ENCODE measurements around the gene ERVV-1.
"Not testable (repeated sequence)": the region's sequence is repeated elsewhere in the genome, so short reads cannot be mapped to it uniquely, and the experiment has no call there.

Gene ERVV-1

DNA sequence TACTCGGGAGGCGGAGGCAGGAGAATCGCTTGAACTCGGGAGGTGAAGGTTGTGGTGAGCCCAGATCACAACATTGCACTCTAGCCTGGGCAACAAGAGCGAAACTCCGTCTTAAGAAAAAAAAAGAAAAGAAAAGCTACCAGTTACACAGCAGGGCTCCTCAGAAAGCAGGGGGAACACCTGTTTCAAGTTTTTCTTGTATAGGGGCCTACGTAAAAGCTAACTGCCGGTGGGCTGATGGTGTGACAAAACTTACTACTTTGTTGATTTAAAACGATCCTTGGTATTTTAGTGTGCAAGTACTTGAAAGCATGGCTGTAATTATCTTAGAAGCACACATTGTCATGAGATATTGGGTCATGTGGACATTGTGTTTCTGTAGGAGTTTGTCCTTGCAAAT is 15.7 kb upstream of the ERVV-1 start:
- FAIRE-seq (no peak), DNase-seq (ENCODE audit: insufficient read length) (no peak)
- no peak for TF ChIP-seq TAF1 (IDR thresholded peaks at IDR 0.05; ENCODE audit: borderline replicate concordance, low read depth, low read length)
- no peak for TF ChIP-seq POLR2AphosphoS5 (IDR thresholded peaks at IDR 0.05; ENCODE audit: low read depth, low read length)
- TF ChIP-seq POLR2A (IDR thresholded peaks at IDR 0.05; ENCODE audit: low read depth, low read length) = no peak

DNA sequence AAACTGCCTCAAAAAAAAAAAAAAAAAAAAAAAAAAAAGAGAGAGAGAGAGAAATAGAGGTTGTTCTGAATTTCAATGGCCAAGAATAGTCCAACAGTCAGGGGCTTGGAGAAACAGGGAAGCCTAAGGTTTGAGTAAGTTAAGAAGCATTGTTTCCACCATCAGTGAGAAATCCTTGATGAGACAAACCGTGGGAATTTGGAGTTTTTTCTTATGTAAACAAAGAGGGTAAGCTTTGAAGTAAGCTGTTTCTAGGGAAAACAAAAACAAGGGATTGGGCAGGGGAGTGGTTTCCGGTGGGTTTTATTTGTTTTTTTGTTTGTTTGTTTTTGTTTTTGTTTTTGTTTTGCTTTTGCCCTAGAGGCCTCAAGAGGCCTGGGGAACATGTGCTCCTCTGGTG is 11.2 kb upstream of the ERVV-1 start:
- TF ChIP-seq TAF1 (IDR thresholded peaks at IDR 0.05; ENCODE audit: borderline replicate concordance, low read depth, low read length) = no peak
- no peak for TF ChIP-seq POLR2A (IDR thresholded peaks at IDR 0.05; ENCODE audit: low read depth, low read length)
- TF ChIP-seq POLR2AphosphoS5 (IDR thresholded peaks at IDR 0.05; ENCODE audit: low read depth, low read length) = no peak
- DNase-seq (ENCODE audit: insufficient read length) = no peak
- no peak for FAIRE-seq

DNA sequence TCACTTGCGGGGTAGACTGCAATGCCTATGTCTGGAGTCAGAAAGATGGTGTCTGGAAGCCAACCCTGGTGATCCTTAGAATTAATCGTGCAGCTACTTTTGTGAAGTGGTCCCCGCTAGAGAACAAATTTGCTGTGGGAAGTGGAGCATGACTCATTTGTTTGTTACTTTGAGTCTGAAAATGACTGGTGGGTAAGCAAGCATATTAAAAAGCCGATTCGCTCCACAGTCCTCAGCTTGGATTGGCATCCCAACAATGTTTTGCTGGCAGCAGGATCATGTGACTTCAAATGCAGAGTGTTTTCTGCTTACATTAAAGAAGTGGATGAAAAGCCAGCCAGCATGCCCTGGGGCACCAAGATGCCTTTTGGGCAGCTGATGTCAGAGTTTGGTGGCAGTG is 9.5 kb upstream of the ERVV-1 start:
- TF ChIP-seq TAF1 (IDR thresholded peaks at IDR 0.05; ENCODE audit: borderline replicate concordance, low read depth, low read length) (no peak), POLR2A (IDR thresholded peaks at IDR 0.05; ENCODE audit: low read depth, low read length) (no peak), POLR2AphosphoS5 (IDR thresholded peaks at IDR 0.05; ENCODE audit: low read depth, low read length) (no peak)
- DNase-seq (ENCODE audit: insufficient read length) (no peak), FAIRE-seq (no peak)

DNA sequence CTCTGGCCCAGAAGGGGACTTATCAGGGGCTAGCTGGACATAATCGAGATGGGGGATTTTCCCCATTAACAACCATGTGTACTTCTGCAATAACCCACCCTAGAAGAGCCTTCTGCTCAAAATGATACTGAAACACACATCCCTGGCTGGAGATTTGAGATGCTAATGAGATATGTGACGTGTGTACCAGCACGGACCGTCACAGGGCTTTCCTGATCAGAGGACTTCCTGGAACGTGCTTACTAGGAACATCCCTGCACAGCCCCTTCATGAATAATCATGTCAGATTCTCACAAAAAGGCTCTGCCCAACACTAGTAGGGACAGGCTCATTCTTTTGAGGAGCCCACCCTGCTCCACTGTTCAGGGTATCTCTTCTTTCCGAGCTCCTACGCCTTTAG is 6.5 kb upstream of the ERVV-1 start:
- TF ChIP-seq POLR2A (IDR thresholded peaks at IDR 0.05; ENCODE audit: low read depth, low read length) (no peak), TAF1 (IDR thresholded peaks at IDR 0.05; ENCODE audit: borderline replicate concordance, low read depth, low read length) (no peak), POLR2AphosphoS5 (IDR thresholded peaks at IDR 0.05; ENCODE audit: low read depth, low read length) (no peak)
- FAIRE-seq (no peak), DNase-seq (ENCODE audit: insufficient read length) (no peak)

DNA sequence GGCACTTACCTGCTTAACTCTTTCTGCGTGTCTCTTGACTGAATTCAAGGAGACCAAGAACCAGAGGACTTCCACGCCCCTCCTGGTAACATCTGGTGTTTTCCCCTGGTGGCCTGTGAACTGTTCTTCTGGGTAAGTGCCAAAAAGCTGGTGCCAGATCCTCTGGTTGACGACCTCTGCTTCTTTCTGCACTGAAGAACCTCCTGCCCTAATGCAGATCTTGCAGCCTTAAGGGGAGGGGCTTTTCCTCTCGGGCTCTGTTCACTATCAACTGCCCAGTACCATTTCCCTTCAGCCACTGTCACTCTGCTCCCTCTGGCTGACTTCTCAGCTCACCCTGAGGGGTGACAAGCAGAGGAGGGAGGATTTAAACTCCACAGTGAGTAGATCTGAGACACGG is 6.1 kb upstream of the ERVV-1 start:
- DNase-seq (ENCODE audit: insufficient read length) (no peak), FAIRE-seq (no peak)

DNA sequence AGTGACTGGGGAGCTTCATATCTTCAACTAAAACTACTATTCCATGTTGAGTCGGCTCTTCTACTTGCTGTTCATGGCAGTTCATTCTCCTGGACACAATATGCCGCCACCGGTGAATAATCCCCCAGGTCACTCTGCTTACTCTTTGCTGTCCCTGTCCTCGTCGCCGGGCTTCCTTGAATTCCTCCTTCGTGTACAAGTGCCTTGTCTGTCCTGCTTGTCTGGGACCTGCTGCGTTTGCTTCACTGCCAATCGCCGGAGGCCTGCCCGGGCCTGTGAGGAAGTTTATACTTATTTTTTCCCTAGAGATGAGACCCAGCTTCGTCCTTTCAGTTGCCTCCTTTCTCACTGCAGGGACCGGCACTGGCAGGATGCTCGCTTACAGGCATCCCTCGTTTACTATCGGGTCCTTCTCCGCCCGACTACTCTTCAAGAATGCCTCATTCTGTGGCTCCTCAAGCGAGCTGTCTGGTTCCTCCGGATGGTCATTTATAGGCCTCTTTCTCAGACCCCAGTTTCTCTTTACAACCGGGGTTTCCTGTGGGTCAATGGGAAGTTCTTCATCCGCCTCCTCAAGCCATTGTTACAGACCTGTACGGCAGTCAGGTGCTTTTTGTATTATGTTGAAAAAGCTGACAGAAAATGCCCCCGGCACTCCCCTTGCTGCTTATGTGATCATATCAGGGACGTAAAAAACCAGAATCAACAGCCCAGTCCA is 5.5 kb upstream of the ERVV-1 start:
- TF ChIP-seq TAF1 (IDR thresholded peaks at IDR 0.05; ENCODE audit: borderline replicate concordance, low read depth, low read length) = no peak
- no peak for TF ChIP-seq POLR2AphosphoS5 (IDR thresholded peaks at IDR 0.05; ENCODE audit: low read depth, low read length)
- TF ChIP-seq POLR2A (IDR thresholded peaks at IDR 0.05; ENCODE audit: low read depth, low read length) = no peak
- FAIRE-seq = no peak
- DNase-seq (ENCODE audit: insufficient read length) = no peak

More for the DNA sequence above, 6.1 kb upstream of the ERVV-1 start:
- TF ChIP-seq POLR2AphosphoS5 (IDR thresholded peaks at IDR 0.05; ENCODE audit: low read depth, low read length) = no peak
- TF ChIP-seq POLR2A (IDR thresholded peaks at IDR 0.05; ENCODE audit: low read depth, low read length) = no peak
- TF ChIP-seq TAF1 (IDR thresholded peaks at IDR 0.05; ENCODE audit: borderline replicate concordance, low read depth, low read length) = no peak

DNA sequence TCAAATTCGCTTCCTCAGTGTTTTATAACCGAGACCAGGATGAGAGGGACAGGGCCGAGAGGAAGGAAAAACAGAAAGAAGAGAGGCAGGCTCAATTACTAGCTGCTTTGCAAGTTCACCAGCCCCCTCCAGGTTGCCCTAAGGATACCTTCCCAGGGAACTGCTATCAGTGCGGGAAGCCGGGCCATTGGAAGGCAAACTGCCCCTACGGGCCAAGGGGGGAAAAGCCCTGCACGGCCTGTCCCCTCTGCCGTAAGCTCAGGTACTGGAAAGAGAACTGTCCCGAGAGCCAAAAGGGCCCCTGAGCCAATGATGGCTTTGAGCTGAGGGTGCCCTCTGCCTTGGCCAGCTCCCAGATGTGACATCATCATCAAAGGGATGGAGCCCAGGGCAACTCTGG is 3.2 kb upstream of the ERVV-1 start:
- no peak for TF ChIP-seq POLR2AphosphoS5 (IDR thresholded peaks at IDR 0.05; ENCODE audit: low read depth, low read length)
- no peak for DNase-seq (ENCODE audit: insufficient read length)
- FAIRE-seq = no peak

DNA sequence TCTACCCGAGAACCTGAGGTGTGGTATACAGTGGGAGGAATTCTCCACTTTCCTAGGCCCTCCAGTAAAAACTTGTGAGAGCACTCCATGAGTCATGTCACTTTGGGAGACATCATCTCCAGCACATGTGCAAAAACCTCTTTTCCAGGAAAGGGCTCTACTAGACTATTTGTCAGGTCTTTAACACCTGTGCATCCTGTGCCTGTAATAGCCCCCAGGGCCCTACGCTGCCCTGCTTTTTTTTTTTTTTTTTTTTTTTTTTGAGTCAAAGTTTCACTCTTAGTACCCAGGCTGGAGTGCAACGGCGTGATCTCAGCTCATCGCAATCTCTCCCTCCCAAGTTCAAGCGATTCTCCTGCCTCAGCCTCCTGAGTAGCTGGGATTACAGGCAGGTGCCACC is 1.7 kb upstream of the ERVV-1 start:
- no peak for TF ChIP-seq TAF1 (IDR thresholded peaks at IDR 0.05; ENCODE audit: borderline replicate concordance, low read depth, low read length)
- no peak for TF ChIP-seq POLR2A (IDR thresholded peaks at IDR 0.05; ENCODE audit: low read depth, low read length)
- TF ChIP-seq POLR2AphosphoS5 (IDR thresholded peaks at IDR 0.05; ENCODE audit: low read depth, low read length) = no peak
- FAIRE-seq = no peak
- no peak for DNase-seq (ENCODE audit: insufficient read length)

DNA sequence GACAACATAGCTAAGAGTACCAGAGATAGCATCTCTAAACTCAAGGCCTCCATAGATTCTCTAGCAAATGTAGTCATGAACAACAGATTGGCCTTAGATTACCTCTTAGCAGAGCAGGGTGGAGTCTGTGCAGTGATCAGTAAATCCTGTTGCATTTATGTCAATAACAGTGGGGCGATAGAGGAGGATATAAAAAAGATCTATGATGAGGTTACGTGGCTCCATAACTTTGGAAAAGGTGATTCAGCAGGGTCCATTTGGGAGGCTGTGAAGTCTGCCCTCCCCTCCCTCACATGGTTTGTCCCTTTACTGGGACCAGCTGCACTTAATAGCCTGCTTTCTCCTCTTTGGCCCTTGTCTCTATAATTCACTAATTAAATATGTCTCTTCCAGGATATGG is 1.4 kb downstream of the ERVV-1 start:
- no peak for FAIRE-seq
- no peak for DNase-seq (ENCODE audit: insufficient read length)
- no peak for TF ChIP-seq TAF1 (IDR thresholded peaks at IDR 0.05; ENCODE audit: borderline replicate concordance, low read depth, low read length)
- no peak for TF ChIP-seq POLR2A (IDR thresholded peaks at IDR 0.05; ENCODE audit: low read depth, low read length)
- no peak for TF ChIP-seq POLR2AphosphoS5 (IDR thresholded peaks at IDR 0.05; ENCODE audit: low read depth, low read length)

DNA sequence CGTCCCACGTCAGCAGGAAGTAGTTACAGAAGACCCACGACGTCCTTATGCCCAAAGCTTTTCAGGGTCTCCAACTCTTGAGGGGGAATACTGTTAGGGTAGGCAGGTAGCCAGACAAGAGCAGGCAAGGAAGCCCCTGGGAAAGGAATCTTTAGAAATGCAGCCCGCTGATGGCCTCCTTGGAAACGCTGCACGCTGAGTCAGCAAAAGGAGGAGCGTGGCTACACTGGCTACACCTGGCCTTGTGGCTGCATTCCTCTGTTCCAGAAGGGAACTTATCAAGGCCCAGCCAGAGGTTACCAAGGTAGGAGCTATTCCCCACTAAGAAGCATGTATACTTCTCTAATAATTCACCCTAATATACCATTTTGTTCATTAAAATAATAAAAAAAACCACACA is 2.0 kb downstream of the ERVV-1 start:
- TF ChIP-seq POLR2A (IDR thresholded peaks at IDR 0.05; ENCODE audit: low read depth, low read length) = no peak
- TF ChIP-seq TAF1 (IDR thresholded peaks at IDR 0.05; ENCODE audit: borderline replicate concordance, low read depth, low read length) = no peak
- no peak for TF ChIP-seq POLR2AphosphoS5 (IDR thresholded peaks at IDR 0.05; ENCODE audit: low read depth, low read length)
- FAIRE-seq (no peak), DNase-seq (ENCODE audit: insufficient read length) (no peak)

DNA sequence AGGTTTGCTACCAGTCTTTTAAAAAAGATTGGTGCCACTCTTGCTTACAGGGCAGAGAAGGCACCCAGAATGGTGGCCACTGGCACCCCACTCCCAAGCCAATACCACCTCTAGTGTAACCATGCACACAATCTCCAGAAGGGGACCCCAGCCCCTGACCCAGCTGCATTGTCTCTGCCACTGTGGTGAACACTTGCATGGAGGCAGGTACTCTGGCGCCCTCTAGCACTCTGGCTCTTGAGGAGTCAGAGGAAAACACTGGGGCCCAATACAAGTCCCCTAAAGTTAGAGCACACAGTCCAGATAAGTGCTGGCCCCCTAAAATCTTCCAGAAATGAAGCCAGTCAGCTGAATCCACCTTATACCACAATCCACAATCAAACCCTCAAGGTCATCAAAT is 6.0 kb downstream of the ERVV-1 start:
- FAIRE-seq (no peak), DNase-seq (ENCODE audit: insufficient read length) (no peak)
- no peak for TF ChIP-seq TAF1 (IDR thresholded peaks at IDR 0.05; ENCODE audit: borderline replicate concordance, low read depth, low read length)
- no peak for TF ChIP-seq POLR2A (IDR thresholded peaks at IDR 0.05; ENCODE audit: low read depth, low read length)
- no peak for TF ChIP-seq POLR2AphosphoS5 (IDR thresholded peaks at IDR 0.05; ENCODE audit: low read depth, low read length)

DNA sequence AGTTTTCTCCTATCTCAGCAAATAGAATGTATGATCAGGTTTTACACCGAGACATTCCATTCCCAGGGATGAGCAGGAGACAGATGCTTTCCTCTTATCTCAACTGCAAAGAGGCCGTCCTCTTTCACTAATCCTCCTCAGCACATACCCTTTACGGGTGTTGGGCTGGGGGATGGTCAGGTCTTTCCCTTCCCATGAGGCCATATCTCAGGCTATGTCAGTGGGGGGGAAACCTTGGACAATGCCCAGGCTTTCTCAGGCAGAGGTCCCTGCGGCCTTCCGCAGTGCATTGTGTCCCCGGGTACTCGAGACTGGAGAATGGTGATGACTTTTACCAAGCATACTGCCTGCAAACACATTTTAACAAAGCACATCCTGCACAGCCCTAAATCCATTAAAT is 14.6 kb downstream of the ERVV-1 start:
- FAIRE-seq = not testable (repeated sequence)

DNA sequence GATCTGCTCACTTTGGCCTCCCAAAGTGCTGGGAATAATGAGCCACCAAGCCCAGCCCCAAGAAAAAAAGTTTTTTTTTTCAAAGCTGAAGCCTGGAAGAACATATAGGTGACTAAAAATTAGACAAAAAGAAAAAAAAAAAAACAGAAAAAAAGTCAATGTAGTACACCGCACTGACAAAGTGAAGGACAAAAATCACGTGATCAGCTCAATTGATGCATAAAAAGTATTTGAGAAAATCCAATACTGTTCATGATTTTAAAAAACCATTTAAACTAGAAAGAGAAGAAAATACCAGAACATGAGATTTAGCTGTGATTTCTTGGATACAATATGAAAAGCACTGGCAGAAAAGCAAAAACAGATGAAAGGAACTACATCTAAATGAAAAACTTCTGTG is 20.3 kb downstream of the ERVV-1 start:
- TF ChIP-seq POLR2A (IDR thresholded peaks at IDR 0.05; ENCODE audit: low read depth, low read length) (no peak), POLR2AphosphoS5 (IDR thresholded peaks at IDR 0.05; ENCODE audit: low read depth, low read length) (no peak), TAF1 (IDR thresholded peaks at IDR 0.05; ENCODE audit: borderline replicate concordance, low read depth, low read length) (no peak)

More for the DNA sequence above, 14.6 kb downstream of the ERVV-1 start:
- DNase-seq (ENCODE audit: insufficient read length) = not testable (repeated sequence)

More for the DNA sequence above, 20.3 kb downstream of the ERVV-1 start:
- FAIRE-seq (no peak), DNase-seq (ENCODE audit: insufficient read length) (no peak)

All from GM12892 (cell line).